H1 (cell line): ENCODE data around the gene PGAM5. TPM values are rescaled to one million over a fixed set of nuclear protein-coding genes. Genes with fewer than 3 reads are reported as not detected.

Experiments
- CBX8 ChIP-seq: fragments of 300-800, 300-1000 bp; sonication (generic); IDR thresholded peaks from 2 replicates; pipeline ENCODE4 v1.7.1; 2016; ENCODE audit warnings: low read depth, low read length, borderline replicate concordance
- E2F6 ChIP-seq: IDR thresholded peaks from 2 replicates; pipeline ENCODE4 v1.6.1; 2012; ENCODE audit warnings: inconsistent platforms
- GABPA ChIP-seq: IDR thresholded peaks from 2 replicates; pipeline ENCODE4 v1.6.1; 2011; ENCODE audit warnings: mild to moderate bottlenecking, low read length, moderate library complexity, borderline replicate concordance; ENCODE audit not compliant: insufficient read depth
- KDM1A ChIP-seq: fragments of 200-600, 300-600 bp; sonication (generic); IDR thresholded peaks from 2 replicates; pipeline ENCODE4 v1.7.1; 2016; ENCODE audit warnings: mild to moderate bottlenecking, low read length, borderline replicate concordance
- USF2 ChIP-seq: IDR thresholded peaks from 2 replicates; pipeline ENCODE4 v1.6.1; 2011; ENCODE audit warnings: low read length, improper control_type of control experiment
- polyA plus RNA-seq, 7 experiments: library from polyadenylated mRNA; depleted of rRNA in 3 of 7; stranded (reverse) in 5 of 7; unstranded in 2 of 7; fragments of >200 nt in 5 of 7; fragments of 200-250 nt in 2 of 7; gene quantifications; 1 replicate in 5 of 7; 2 replicates in 1 of 7; 4 replicates in 1 of 7; pipeline versions ENCODE4 v1.2.1 to v1.2.3, GENCODE V29; 2011 to 2013; ENCODE audit warnings: missing spikeins in 2 of 7, mixed read lengths in 2 of 7
- total RNA-seq: library from RNA; stranded (reverse); fragmentation: NEBNext Ultra II Directional; extraction: Animal tissue kit (Norgen Biotek cat#: 25700); gene quantifications from 2 replicates; pipeline ENCODE4 v1.2.1, GENCODE V29; 2021

The PGAM5 gene
- total and polyA plus RNA-seq, 2 of the 8 experiments (the other 6 are each of a cell fraction or from before 2014, with no cell fraction given): 66.4 to 84.0 TPM

GRCh38 chr12:132739600-132740312 lies 29.1 kb downstream of the PGAM5 start (continued):
- TF ChIP-seq E2F6 (no peak), USF2 (no peak), CBX8 (no peak), GABPA (no peak), KDM1A (no peak)
